Osteocyte (in vitro differentiated cells): ENCODE measurements around the gene TGM6. TPM values are rescaled to one million over a fixed set of nuclear protein-coding genes. Genes with fewer than 3 reads are reported as not detected.

ENCODE experiments used
- DNase-seq: peaks from one replicate; pipeline ENCODE4 v3.0.0; 2021; ENCODE audit warnings: mixed read lengths; ENCODE audit not compliant: unreplicated experiment; ENCODE audit errors: extremely low spot score
- H3K27ac Mint-ChIP-seq: one replicate; pipeline ENCODE4 v1.8.0; 2021; ENCODE audit warnings: mild to moderate bottlenecking, mixed read lengths; ENCODE audit not compliant: unreplicated experiment
- H3K27me3 Mint-ChIP-seq: one replicate; pipeline ENCODE4 v1.8.0; 2021; ENCODE audit warnings: mixed read lengths; ENCODE audit not compliant: unreplicated experiment
- H3K36me3 Mint-ChIP-seq: one replicate; pipeline ENCODE4 v1.8.0; 2021; ENCODE audit warnings: mixed read lengths; ENCODE audit not compliant: unreplicated experiment
- H3K4me1 Mint-ChIP-seq: one replicate; pipeline ENCODE4 v1.8.0; 2021; ENCODE audit warnings: mixed read lengths; ENCODE audit not compliant: unreplicated experiment
- H3K4me3 Mint-ChIP-seq: one replicate; pipeline ENCODE4 v1.8.0; 2021; ENCODE audit warnings: mild to moderate bottlenecking, moderate library complexity, mixed read lengths; ENCODE audit not compliant: unreplicated experiment
- H3K9me3 Mint-ChIP-seq: one replicate; pipeline ENCODE4 v1.8.0; 2021; ENCODE audit warnings: mixed read lengths; ENCODE audit not compliant: unreplicated experiment
- total RNA-seq: library from RNA; stranded (reverse); gene quantifications from 2 replicates; pipeline ENCODE4 v1.2.1, GENCODE V29; 2021
- TF ChIP-seq, protein P1 (sequence below): fragments of 200-600 bp; sonication (generic); IDR thresholded peaks from 2 replicates; pipeline ENCODE4 v1.5.0; 2021; ENCODE audit warnings: antibody characterized with exemption, mild to moderate bottlenecking, moderate library complexity

Gene TGM6
- total RNA-seq, 1 donor from 2014 or later = not detected

GRCh38 chr20:2340823-2341222 lies 39.9 kb upstream of the TGM6 start:
- no peak overlapping the region for H3K27ac Mint-ChIP-seq
- TF ChIP-seq, protein P1, sequence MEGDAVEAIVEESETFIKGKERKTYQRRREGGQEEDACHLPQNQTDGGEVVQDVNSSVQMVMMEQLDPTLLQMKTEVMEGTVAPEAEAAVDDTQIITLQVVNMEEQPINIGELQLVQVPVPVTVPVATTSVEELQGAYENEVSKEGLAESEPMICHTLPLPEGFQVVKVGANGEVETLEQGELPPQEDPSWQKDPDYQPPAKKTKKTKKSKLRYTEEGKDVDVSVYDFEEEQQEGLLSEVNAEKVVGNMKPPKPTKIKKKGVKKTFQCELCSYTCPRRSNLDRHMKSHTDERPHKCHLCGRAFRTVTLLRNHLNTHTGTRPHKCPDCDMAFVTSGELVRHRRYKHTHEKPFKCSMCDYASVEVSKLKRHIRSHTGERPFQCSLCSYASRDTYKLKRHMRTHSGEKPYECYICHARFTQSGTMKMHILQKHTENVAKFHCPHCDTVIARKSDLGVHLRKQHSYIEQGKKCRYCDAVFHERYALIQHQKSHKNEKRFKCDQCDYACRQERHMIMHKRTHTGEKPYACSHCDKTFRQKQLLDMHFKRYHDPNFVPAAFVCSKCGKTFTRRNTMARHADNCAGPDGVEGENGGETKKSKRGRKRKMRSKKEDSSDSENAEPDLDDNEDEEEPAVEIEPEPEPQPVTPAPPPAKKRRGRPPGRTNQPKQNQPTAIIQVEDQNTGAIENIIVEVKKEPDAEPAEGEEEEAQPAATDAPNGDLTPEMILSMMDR = no peak
- no peaks in the 10 kb centered on the region for H3K4me1 Mint-ChIP-seq
- no peaks in the 10 kb centered on the region for H3K36me3 Mint-ChIP-seq
- no peak for DNase-seq
- no peak overlapping the region for H3K4me3 Mint-ChIP-seq
- H3K27me3 Mint-ChIP-seq = peaks cover 5% of the 10 kb centered on the region
- no peaks in the 10 kb centered on the region for H3K9me3 Mint-ChIP-seq

DNA sequence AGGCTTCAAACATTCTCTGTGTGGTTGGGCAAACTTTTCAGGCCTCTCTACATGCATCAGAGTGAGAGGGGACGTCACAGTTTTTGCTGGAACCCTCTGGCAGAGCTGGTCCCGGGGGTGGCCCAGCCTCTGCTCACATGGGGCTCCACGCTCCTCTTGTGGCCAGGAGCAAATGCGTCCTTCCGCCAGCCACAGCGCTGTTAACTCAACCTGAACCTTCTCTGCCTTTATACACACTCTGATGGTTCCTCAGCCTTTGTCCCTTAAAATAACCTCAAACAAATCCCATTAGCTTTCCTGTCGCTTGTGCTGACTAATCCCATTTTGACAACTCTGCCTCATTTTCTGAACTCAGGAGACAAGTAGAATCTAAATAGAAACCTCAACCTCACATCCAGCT lies 39.4 kb upstream of the TGM6 start:
- H3K27ac Mint-ChIP-seq = no peak overlapping the region
- peaks cover 5% of the 10 kb centered on the region for H3K27me3 Mint-ChIP-seq
- no peaks in the 10 kb centered on the region for H3K36me3 Mint-ChIP-seq
- no peaks in the 10 kb centered on the region for H3K9me3 Mint-ChIP-seq
- no peak for DNase-seq
- no peak overlapping the region for H3K4me3 Mint-ChIP-seq
- TF ChIP-seq, protein P1 = no peak
- no peaks in the 10 kb centered on the region for H3K4me1 Mint-ChIP-seq

DNA sequence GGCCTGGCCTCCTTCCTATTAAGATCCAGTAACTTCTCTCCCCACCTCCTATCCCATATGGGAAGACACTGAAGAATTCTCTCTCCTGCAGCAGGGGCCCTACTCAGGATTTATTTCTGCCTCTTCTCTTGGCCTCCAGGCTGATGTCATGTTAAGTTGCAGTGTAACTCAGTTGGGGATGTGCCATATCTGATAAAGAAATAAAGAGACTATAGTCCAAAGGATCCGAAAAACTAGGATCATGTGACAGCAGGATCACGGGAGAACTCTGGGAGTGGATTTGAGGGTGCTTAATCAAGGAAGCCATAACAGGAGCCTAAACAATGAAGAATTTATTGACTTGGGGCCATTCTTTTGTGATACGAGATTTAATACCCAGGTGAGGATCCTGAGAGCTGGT lies 38.5 kb upstream of the TGM6 start:
- no peak overlapping the region for H3K4me3 Mint-ChIP-seq

DNA sequence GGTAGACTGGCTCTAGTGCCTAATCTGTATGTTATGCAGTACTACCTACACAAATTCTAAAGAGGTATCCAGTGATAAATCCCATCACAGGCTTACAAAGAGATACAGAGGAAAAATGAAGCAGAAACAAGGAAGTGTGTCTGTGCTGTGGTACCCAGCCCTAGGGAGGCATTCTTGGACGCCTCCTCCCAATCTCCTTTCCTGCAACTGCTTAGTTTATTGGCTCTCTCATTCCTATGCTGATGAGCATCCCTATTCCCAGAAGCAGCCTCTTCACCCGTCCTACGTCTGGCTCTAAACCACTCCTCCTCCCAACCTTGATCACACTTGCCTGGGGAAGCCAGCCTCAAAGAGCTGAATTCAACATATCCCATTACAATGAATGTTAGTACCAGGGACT lies 34.5 kb upstream of the TGM6 start:
- Mint-ChIP-seq H3K27ac (no peak overlapping the region), H3K9me3 (peaks cover 4% of the 10 kb centered on the region), H3K4me1 (no peaks in the 10 kb centered on the region), H3K4me3 (no peak overlapping the region), H3K27me3 (peaks cover 5% of the 10 kb centered on the region), H3K36me3 (no peaks in the 10 kb centered on the region)
- TF ChIP-seq, protein P1 = no peak
- DNase-seq = no peak

More for the DNA sequence above, 38.5 kb upstream of the TGM6 start:
- no peaks in the 10 kb centered on the region for H3K4me1 Mint-ChIP-seq
- no peaks in the 10 kb centered on the region for H3K36me3 Mint-ChIP-seq
- TF ChIP-seq, protein P1 = no peak
- H3K27ac Mint-ChIP-seq = no peak overlapping the region
- peaks cover 5% of the 10 kb centered on the region for H3K27me3 Mint-ChIP-seq
- H3K9me3 Mint-ChIP-seq = peaks cover under 1% of the 10 kb centered on the region
- no peak for DNase-seq

DNA sequence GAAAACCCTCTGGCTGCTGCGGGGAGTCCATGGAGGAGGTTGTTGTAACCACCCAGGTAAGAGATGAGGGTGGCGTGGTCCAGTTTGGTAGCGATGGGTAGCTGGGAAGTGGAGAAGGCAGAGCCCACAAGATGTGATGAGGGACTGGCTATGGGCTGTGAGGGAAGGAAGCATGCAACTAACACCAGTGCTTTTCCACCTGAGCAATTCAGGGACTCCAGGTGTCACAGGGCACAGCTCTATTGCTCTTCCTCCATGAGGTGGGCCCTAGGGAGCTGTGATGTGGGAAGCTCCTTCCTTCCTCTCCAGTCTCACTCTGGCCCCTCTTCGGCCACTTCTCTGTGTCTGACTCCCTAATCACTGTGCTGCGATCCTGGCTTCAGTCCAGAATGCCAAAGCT lies 32.4 kb upstream of the TGM6 start:
- Mint-ChIP-seq H3K4me3 (no peak overlapping the region), H3K9me3 (peaks cover 4% of the 10 kb centered on the region)

More for the DNA sequence above, 32.4 kb upstream of the TGM6 start:
- TF ChIP-seq, protein P1 = no peak
- Mint-ChIP-seq H3K4me1 (peaks cover 2% of the 10 kb centered on the region), H3K36me3 (no peaks in the 10 kb centered on the region), H3K27ac (no peak overlapping the region), H3K27me3 (peaks cover 7% of the 10 kb centered on the region)
- no peak for DNase-seq
